Lower lobe of right lung (tissue), 2 donors: ENCODE data around the gene PHF5A. TPM values are rescaled to one million over a fixed set of nuclear protein-coding genes. Genes with fewer than 3 reads are reported as not detected.

ENCODE experiments used
- ATAC-seq, 2 donors: fragments of 200-7000 bp; cut with Tn5 transposase; one replicate each; pipeline ENCODE4 v1.9.1; 2020 to 2022; ENCODE audit warnings: mild to moderate bottlenecking in 2 of 2, moderate library complexity in 2 of 2
- DNase-seq: peaks from one replicate; pipeline ENCODE4 v3.0.0-alpha.2; 2020
- H3K27ac ChIP-seq: fragments of 200-600 bp; one replicate; pipeline ENCODE4 v1.8.0; 2022
- H3K27me3 ChIP-seq: fragments of 200-600 bp; one replicate; pipeline ENCODE4 v1.8.0; 2022; ENCODE audit warnings: low read depth
- H3K36me3 ChIP-seq: fragments of 200-600 bp; one replicate; pipeline ENCODE4 v1.8.0; 2022; ENCODE audit warnings: mild to moderate bottlenecking
- H3K4me1 ChIP-seq: fragments of 200-600 bp; one replicate; pipeline ENCODE4 v1.8.0; 2022
- H3K4me3 ChIP-seq: fragments of 200-600 bp; one replicate; pipeline ENCODE4 v1.8.0; 2022; ENCODE audit warnings: mild to moderate bottlenecking
- H3K9me3 ChIP-seq: fragments of 200-600 bp; one replicate; pipeline ENCODE4 v1.8.0; 2022
- CTCF ChIP-seq: fragments of 200-600 bp; IDR thresholded peaks from one replicate; pipeline ENCODE4 v1.8.0; 2022; ENCODE audit warnings: antibody characterized with exemption, mild to moderate bottlenecking
- intact Hi-C: fragments of 100-400 bp; cut with DNase I; formaldehyde crosslinking; loops from one replicate; pipeline ENCODE4 v1.11.0; 2022
- total RNA-seq: library from RNA; stranded (reverse); fragmentation: NEBNext Ultra II Directional; extraction: Animal tissue kit (Norgen Biotek cat#: 25700); gene quantifications from one replicate; pipeline ENCODE4 v1.2.1, GENCODE V29; 2021
- donor health status: DM: no; HTN: yes; CAD: no; lungs with severe emphysema.

The PHF5A gene
- total RNA-seq, 1 donor from 2014 or later = 31.1 TPM

GRCh38 chr22:41498303-41498835, 29.9 kb upstream of the PHF5A start:
- DNase-seq = no peak
- no peak for ATAC-seq
- Histone ChIP-seq H3K9me3 (no peaks in the 10 kb centered on the region), H3K27ac (no peak overlapping the region), H3K27me3 (no peaks in the 10 kb centered on the region), H3K4me1 (no peaks in the 10 kb centered on the region), H3K4me3 (no peak overlapping the region), H3K36me3 (peaks cover 52% of the 10 kb centered on the region)
- TF ChIP-seq CTCF = no peak
- intact Hi-C loops = no loop called here

GRCh38 chr22:41491374-41492100, 23.0 kb upstream of the PHF5A start:
- Histone ChIP-seq H3K36me3 (peaks cover 27% of the 10 kb centered on the region), H3K9me3 (no peaks in the 10 kb centered on the region), H3K27me3 (no peaks in the 10 kb centered on the region), H3K4me3 (no peak overlapping the region), H3K4me1 (peaks cover 15% of the 10 kb centered on the region), H3K27ac (no peak overlapping the region)
- DNase-seq (no peak), ATAC-seq (peak; percentile 28 to 51)
- no peak for TF ChIP-seq CTCF
- intact Hi-C loops = no loop called here

GRCh38 chr22:41488596-41489385, 20.3 kb upstream of the PHF5A start:
- Histone ChIP-seq H3K9me3 (no peaks in the 10 kb centered on the region), H3K36me3 (peaks cover 16% of the 10 kb centered on the region), H3K4me3 (no peak overlapping the region), H3K4me1 (peaks cover 19% of the 10 kb centered on the region), H3K27ac (no peak overlapping the region), H3K27me3 (no peaks in the 10 kb centered on the region)
- no peak for TF ChIP-seq CTCF
- intact Hi-C loops = no loop called here
- DNase-seq = no peak
- no peak for ATAC-seq

GRCh38 chr22:41488076-41488475, 19.6 kb upstream of the PHF5A start:
- no peak for DNase-seq
- Histone ChIP-seq H3K27ac (no peak overlapping the region), H3K27me3 (no peaks in the 10 kb centered on the region), H3K36me3 (peaks cover 16% of the 10 kb centered on the region), H3K4me1 (peaks cover 19% of the 10 kb centered on the region), H3K4me3 (no peak overlapping the region), H3K9me3 (no peaks in the 10 kb centered on the region)
- no peak for ATAC-seq
- TF ChIP-seq CTCF = no peak
- intact Hi-C loops = no loop called here

GRCh38 chr22:41487037-41487935, 18.8 kb upstream of the PHF5A start:
- Histone ChIP-seq H3K4me3 (no peak overlapping the region), H3K27ac (no peak overlapping the region), H3K4me1 (peaks cover 25% of the 10 kb centered on the region), H3K9me3 (no peaks in the 10 kb centered on the region), H3K36me3 (peaks cover 16% of the 10 kb centered on the region), H3K27me3 (no peaks in the 10 kb centered on the region)
- intact Hi-C loops = no loop called here
- ATAC-seq (no peak), DNase-seq (no peak)
- TF ChIP-seq CTCF = no peak
